ENCODE results near the gene SLC39A9.
"Not testable (repeated sequence)": the region's sequence is repeated elsewhere in the genome, so short reads cannot be mapped to it uniquely, and the experiment has no call there.

SLC39A9 gene

DNA sequence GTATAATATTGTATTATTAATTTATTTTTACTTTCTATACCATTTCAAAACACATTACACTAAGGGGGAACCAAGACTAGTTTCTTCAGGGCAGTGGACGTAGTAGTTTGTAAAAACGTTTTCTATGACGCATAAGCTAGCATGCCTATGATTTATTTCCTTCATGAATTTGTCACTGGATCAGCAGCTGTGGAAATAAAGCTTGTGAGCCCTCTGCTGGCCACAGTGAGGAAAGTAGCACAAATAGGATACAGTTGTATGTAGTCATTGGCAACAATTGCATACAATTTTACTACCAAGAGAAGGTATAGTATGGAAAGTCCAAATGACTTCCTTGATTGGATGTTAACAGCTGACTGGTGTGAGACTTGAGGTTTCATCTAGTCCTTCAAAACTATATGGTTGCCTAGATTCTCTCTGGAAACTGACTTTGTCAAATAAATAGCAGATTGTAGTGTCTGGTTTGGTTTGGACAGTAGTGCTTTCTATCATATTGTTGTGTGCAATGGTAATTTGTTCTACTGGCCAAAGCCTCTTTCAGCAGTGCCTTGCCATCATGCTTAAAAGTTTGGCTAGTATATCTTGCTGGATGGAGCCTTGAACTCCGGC, 61.7 kb downstream of the SLC39A9 start:
- no peak for TF ChIP-seq POLR2A (IDR thresholded peaks at IDR 0.05; ENCODE audit: low read depth, low read length)
- FAIRE-seq (peak; percentile 93), DNase-seq (ENCODE audit: insufficient read length, low spot score) (peak; percentile 48)

GRCh38 chr14:69464379-69464778, 65.9 kb downstream of the SLC39A9 start:
- no peak for TF ChIP-seq POLR2A (IDR thresholded peaks at IDR 0.05; ENCODE audit: low read depth, low read length)
- no peak for FAIRE-seq
- no peak for DNase-seq (ENCODE audit: insufficient read length, low spot score)

DNA sequence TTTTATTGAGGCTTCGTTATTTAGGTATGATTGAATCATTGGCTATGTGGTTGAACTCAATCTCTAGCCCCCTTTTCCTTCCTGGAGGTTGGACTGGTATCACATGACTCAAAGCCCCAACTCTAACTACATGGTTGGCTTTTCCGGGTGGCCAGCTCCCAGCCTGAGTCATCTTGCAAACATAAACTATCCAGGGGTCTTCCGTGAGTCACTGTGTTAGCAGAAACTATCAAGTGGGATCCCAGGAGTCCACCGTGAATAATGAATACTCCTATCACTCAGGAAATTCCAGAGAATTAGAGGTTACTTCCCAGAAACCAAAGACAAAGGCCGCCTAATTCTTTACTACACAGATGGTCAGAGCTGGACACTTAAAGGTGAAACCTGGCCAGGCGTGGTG, 66.3 kb downstream of the SLC39A9 start:
- TF ChIP-seq POLR2A (IDR thresholded peaks at IDR 0.05; ENCODE audit: low read depth, low read length) = no peak
- no peak for DNase-seq (ENCODE audit: insufficient read length, low spot score)
- FAIRE-seq = no peak

DNA sequence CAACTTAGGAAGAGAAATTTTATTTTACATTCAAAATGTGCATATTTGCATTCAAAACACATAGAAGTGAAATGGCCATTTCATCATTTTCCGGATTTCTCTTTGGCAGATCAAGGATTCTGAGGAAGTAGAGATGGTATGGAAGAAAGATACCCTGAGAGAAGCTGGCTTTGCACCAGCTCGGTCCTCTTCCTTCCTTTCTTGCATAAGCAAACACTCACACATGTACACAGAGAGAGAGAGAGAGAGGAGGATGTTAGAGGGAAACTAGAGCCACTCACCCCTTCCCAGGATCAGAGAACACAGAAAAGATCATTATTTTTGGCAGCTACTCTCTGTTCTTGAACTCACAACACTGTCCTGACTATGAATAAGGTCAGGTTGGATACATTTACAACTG, 70.5 kb downstream of the SLC39A9 start:
- no peak for TF ChIP-seq POLR2A (IDR thresholded peaks at IDR 0.05; ENCODE audit: low read depth, low read length)
- FAIRE-seq = no peak
- DNase-seq (ENCODE audit: insufficient read length, low spot score) = no peak

- DNase-seq (ENCODE audit: insufficient read length, low spot score) (no peak), FAIRE-seq (no peak)
- TF ChIP-seq POLR2A (IDR thresholded peaks at IDR 0.05; ENCODE audit: low read depth, low read length) = no peak
These were observed 72.9 kb downstream of the SLC39A9 start for GRCh38 chr14:69471436-69471835.

DNA sequence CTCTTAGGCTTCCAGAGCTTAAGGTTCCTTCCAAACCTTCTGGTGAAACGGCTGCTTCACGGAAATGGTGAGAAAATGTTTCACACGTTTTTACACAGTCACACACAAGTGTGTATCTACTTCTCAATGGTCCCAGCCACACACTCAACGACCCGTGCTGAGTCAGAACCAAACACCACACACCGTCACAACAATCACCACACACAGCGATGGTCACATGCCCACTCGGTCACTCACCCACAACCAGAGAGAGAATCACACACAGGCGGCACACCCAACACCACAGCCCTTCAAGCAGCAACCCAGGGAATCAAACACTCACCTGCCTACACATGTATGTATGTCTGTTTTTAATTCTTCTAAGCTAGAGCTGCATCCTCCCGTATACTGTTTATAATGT, 73.4 kb downstream of the SLC39A9 start:
- no peak for FAIRE-seq

DNA sequence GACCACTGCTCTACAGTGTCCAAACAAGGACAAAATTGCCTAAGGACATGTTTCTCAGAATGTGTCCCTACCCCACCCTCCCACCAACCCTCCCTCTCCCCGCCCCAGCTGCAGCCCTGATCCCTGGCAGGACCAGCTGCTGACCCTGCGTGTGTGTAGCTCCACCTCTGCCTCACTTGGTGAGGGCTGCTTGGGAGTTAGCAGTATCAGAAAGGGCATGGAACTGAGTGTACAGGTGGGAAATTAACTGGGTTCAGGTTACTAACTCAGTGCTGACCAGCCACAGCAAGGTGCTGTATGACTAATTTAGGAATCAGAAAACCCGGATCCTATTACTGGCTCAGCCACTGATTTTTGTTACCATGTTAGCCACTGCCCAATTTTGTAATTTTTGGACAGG, 74.8 kb downstream of the SLC39A9 start:
- FAIRE-seq = no peak
- no peak for TF ChIP-seq POLR2A (IDR thresholded peaks at IDR 0.05; ENCODE audit: low read depth, low read length)
- DNase-seq (ENCODE audit: insufficient read length, low spot score) = no peak

More for the DNA sequence above, 73.4 kb downstream of the SLC39A9 start:
- DNase-seq (ENCODE audit: insufficient read length, low spot score) = no peak
- no peak for TF ChIP-seq POLR2A (IDR thresholded peaks at IDR 0.05; ENCODE audit: low read depth, low read length)

DNA sequence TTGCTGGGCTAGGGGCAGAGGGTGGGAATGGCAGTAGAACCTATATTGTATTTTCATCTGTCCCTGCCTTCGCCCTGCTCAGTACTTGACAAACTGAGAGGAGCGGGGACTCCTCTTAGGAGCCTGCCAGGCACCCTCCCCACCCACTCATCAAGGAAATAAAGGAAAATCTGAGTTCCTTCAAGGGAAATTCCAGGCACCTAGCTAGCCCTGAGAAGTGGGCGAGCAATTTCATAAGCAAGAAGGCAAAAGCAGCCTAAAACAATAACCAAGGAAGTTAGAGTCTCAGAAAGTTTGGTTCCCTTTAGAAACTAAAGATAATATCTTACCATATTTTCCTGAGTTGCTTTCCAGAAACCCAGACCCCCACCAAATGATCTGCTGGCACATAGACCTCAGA, 75.5 kb downstream of the SLC39A9 start:
- no peak for TF ChIP-seq POLR2A (IDR thresholded peaks at IDR 0.05; ENCODE audit: low read depth, low read length)
- DNase-seq (ENCODE audit: insufficient read length, low spot score) (no peak), FAIRE-seq (no peak)

DNA sequence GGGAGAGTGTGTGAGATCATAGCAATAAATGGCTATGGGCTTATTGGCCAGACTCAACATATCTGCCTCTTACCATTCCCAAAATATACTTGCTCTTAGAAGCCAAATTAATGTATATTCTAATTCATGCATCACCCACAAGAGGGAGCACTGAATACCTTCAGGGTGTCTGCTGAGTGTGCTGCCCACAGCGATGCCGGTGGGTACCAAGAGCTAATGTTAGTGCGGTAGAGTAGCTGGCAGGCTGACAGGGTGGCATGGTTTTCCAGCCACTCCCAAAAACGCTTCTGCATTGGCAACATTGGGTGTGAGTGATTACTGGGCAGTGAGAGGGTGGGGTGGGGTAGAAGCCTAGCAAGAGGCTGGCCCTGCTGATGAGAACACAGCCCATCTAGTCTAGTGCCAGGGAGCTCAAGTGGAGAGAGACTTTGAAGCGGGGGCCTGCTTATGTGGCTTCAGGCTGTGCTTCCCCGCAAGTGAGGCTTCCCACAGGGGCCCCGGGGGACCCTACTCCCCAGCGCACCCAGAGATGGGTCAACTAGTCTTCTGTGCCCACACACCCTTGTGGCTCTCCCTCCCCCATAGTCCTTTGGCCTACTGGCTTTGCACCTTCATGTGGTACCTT, 76.8 kb downstream of the SLC39A9 start:
- FAIRE-seq (no peak), DNase-seq (ENCODE audit: insufficient read length, low spot score) (peak; percentile 17)
- no peak for TF ChIP-seq POLR2A (IDR thresholded peaks at IDR 0.05; ENCODE audit: low read depth, low read length)

DNA sequence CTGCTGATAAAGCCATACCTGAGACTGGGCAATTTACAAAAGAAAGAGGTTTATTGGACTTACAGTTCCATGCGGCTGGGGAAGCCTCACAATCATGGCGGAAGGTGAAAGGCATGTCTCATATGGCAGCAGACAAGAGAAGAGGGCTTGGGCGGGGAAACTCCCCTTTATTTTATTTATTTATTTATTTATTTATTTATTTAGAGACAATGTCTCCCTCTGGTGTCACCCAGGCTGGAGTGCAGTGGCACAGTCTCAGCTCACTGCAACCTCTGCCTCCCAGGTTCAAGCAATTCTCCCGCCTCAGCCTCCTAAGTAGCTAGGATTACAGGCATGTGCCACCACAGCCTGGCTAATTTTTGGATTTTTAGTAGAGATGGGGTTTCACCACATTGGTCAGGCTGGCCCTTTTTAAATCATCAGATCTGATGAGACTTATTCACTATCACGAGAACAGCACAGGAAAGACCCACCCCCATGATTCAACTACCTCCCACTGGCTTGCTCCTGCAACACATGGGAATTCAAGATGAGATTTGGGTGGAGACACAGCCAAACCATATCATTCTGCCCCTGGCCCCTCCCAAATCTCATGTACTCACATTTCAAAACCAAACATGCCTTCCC, 78.4 kb downstream of the SLC39A9 start:
- DNase-seq (ENCODE audit: insufficient read length, low spot score); FAIRE-seq: not testable (repeated sequence)

DNA sequence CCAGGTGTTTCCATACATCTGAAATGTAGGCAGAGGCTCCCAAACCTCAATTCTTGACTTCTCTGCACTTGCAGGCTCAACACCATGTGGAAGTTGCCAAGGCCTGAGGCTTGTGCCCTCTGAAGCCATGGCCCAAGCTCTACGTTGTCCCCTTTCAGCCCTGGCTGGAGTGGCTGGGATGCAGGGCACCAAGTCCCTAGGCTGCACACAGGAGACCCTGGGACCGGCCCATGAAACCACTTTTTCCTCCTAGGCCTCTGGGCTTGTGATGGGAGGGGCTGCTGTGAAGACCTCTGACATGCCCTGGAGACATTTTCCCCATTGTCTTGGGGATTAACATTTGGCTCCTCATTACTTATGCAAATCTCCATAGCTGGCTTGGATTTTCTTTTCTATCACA, 79.6 kb downstream of the SLC39A9 start:
- not testable (repeated sequence) for FAIRE-seq; DNase-seq (ENCODE audit: insufficient read length, low spot score)

GRCh38 chr14:69479696-69480095, 81.2 kb downstream of the SLC39A9 start:
- DNase-seq (ENCODE audit: insufficient read length, low spot score) = no peak

GRCh38 chr14:69480136-69480535, 81.6 kb downstream of the SLC39A9 start:
- TF ChIP-seq POLR2A (IDR thresholded peaks at IDR 0.05; ENCODE audit: low read depth, low read length) = no peak
- DNase-seq (ENCODE audit: insufficient read length, low spot score) = no peak
- FAIRE-seq = no peak

More at GRCh38 chr14:69479696-69480095, 81.2 kb downstream of the SLC39A9 start:
- TF ChIP-seq POLR2A (IDR thresholded peaks at IDR 0.05; ENCODE audit: low read depth, low read length) = no peak
- FAIRE-seq = no peak

- DNase-seq (ENCODE audit: insufficient read length, low spot score) (no peak), FAIRE-seq (no peak)
- no peak for TF ChIP-seq POLR2A (IDR thresholded peaks at IDR 0.05; ENCODE audit: low read depth, low read length)
These were observed 83.5 kb downstream of the SLC39A9 start for GRCh38 chr14:69481815-69482568.
